ENCODE measurements around the gene UPK1A. TPM values are rescaled to one million over a fixed set of nuclear protein-coding genes. Genes with fewer than 3 reads are reported as not detected.

The UPK1A gene
- total and polyA plus RNA-seq, 2 of the 8 experiments (the other 6 are each of a cell fraction or from before 2014, with no cell fraction given), result 0.56 to 9.9 TPM

DNA sequence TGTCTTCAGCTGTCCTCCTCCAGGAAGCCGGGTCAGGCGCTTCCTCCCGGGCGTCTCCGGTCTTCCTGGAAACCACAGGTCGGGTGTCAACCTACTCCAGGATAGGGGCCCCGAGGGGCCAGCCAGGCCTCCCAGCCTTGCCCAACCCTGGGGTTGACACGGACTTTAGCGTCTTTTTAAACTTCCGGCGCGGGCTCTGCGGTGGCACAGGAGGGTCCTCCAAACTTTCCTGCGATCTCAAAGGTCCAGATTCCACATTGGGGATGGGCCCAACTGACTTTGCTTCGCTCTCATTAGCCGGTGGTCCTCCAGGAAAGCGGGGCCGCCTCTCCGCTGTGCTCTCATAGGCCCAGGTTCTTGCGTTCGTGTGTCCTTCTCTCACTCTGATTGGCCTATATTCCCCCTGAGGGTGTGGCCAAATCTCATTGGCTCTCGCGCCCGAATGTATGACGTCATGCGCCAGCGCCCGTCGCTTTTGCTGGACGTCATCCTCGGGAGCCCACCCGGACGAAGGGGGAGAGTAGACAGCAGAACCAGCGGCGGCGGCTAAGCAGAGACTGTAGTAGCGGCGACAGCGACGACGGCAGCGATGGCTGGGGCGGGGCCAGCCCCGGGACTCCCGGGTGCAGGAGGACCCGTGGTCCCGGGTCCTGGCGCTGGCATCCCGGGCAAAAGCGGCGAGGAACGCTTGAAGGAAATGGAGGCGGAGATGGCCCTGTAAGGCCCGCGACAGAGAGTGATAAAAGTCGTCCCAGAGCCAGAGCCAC, 37.6 kb upstream of the UPK1A start, which contains the start of gene RBM42 (continued):
- TF ChIP-seq PHF8 (conservative IDR thresholded peaks at IDR 0.05; ENCODE audit: low read depth, low read length) (peak; percentile 84), HDAC6 (IDR thresholded peaks at IDR 0.05; ENCODE audit: low read depth, low read length) (no peak), EZH2 (IDR thresholded peaks at IDR 0.05; ENCODE audit: low read depth, low read length, severe bottlenecking) (no peak), SIX5 (IDR thresholded peaks at IDR 0.05; ENCODE audit: low read depth, low read length) (peak; percentile 7; the same call in 1 of the 2 replicates), SP2 (IDR thresholded peaks at IDR 0.05; ENCODE audit: low read length) (peak; percentile 44; the same call in 1 of the 2 replicates), KDM5A (IDR thresholded peaks at IDR 0.05; ENCODE audit: low read length) (peak; percentile 99), BCL11A (IDR thresholded peaks at IDR 0.05; ENCODE audit: low read depth in 2 of 2, low read length in 2 of 2) (no peak), RXRA (IDR thresholded peaks at IDR 0.05; ENCODE audit: insufficient read depth, low read depth, low read length) (no peak), TCF12 (IDR thresholded peaks at IDR 0.05; ENCODE audit: low read depth, low read length) (no peak), CREB1 (IDR thresholded peaks at IDR 0.05) (peak; percentile 100), BRCA1 (IDR thresholded peaks at IDR 0.05; ENCODE audit: low read depth, low read length) (peak; percentile 78), RBBP5 (IDR thresholded peaks at IDR 0.05; ENCODE audit: borderline replicate concordance, low read depth, low read length) (peak; percentile 58; the same call in 1 of the 2 replicates), NRF1 (IDR thresholded peaks at IDR 0.05; ENCODE audit: low read depth, low read length) (no peak), CTBP2 (IDR thresholded peaks at IDR 0.05; ENCODE audit: borderline replicate concordance, insufficient read depth, insufficient read length, low read length) (no peak), TEAD4 (IDR thresholded peaks at IDR 0.05; ENCODE audit: low read depth, low read length) (no peak), ZNF274 (IDR thresholded peaks at IDR 0.05; ENCODE audit: borderline replicate concordance, extremely low read depth, low read length) (no peak), POLR2A (IDR thresholded peaks at IDR 0.05; ENCODE audit: control extremely low read depth in 1 of 2, low read depth in 2 of 2, low read length in 2 of 2) (peak in 1 of 2 experiments; percentile 59; a peak in 1 of 3 replicates), GABPA (IDR thresholded peaks at IDR 0.05; ENCODE audit: borderline replicate concordance, insufficient read depth, low read length) (no peak), POLR2AphosphoS5 (IDR thresholded peaks at IDR 0.05; ENCODE audit: low read depth, low read length) (no peak), CBX8 (IDR thresholded peaks at IDR 0.05; ENCODE audit: borderline replicate concordance, low read depth, low read length) (no peak), TAF7 (optimal IDR thresholded peaks at IDR 0.05; ENCODE audit: borderline replicate concordance, low read depth, low read length) (peak; percentile 51), ASH2L (IDR thresholded peaks at IDR 0.05; ENCODE audit: low read length) (peak; percentile 78)
- TF ChIP-seq, protein P1, sequence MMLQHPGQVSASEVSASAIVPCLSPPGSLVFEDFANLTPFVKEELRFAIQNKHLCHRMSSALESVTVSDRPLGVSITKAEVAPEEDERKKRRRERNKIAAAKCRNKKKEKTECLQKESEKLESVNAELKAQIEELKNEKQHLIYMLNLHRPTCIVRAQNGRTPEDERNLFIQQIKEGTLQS (IDR thresholded peaks at IDR 0.05; ENCODE audit: insufficient read depth, low read depth, low read length), result peak; percentile 99
- TF ChIP-seq, protein P2, sequence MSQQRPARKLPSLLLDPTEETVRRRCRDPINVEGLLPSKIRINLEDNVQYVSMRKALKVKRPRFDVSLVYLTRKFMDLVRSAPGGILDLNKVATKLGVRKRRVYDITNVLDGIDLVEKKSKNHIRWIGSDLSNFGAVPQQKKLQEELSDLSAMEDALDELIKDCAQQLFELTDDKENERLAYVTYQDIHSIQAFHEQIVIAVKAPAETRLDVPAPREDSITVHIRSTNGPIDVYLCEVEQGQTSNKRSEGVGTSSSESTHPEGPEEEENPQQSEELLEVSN (IDR thresholded peaks at IDR 0.05), result peak; percentile 41; the same call in 1 of the 2 replicates

Data from H1 (cell line).